Spinal cord (tissue), 10 donors: ENCODE measurements around the gene CBX8. TPM values are rescaled to one million over a fixed set of nuclear protein-coding genes. Genes with fewer than 3 reads are reported as not detected.

Source experiments
- DNase-seq, 6 donors: peaks; one replicate each; pipeline versions ENCODE4 v3.0.0 to v3.0.0-alpha.2; 2013 to 2015; ENCODE audit warnings: low spot score in 6 of 6, low read depth in 4 of 6
- H3K27ac ChIP-seq: one replicate; pipeline ENCODE4 v1.5.1; 2013; ENCODE audit warnings: low read depth, low read length, control low read depth
- H3K27me3 ChIP-seq: one replicate; pipeline ENCODE4 v1.6.1; 2013; ENCODE audit warnings: low read length; ENCODE audit not compliant: control insufficient read depth, insufficient read depth
- H3K36me3 ChIP-seq: one replicate; pipeline ENCODE4 v1.6.1; 2013; ENCODE audit warnings: low read length; ENCODE audit not compliant: control insufficient read depth, insufficient read depth
- H3K4me1 ChIP-seq: one replicate; pipeline ENCODE4 v1.6.1; 2013; ENCODE audit warnings: low read length; ENCODE audit not compliant: control insufficient read depth, insufficient read depth
- H3K4me3 ChIP-seq: one replicate; pipeline ENCODE4 v1.5.1; 2013; ENCODE audit warnings: low read depth, low read length, control low read depth
- H3K9me3 ChIP-seq: one replicate; pipeline ENCODE4 v1.6.1; 2013; ENCODE audit warnings: low read length; ENCODE audit not compliant: control insufficient read depth, insufficient read depth
- WGBS: methylation state at CpG from one replicate; pipeline ENCODE4 v1.1.5; 2013; ENCODE audit warnings: missing lambda C conversion rate; ENCODE audit not compliant: insufficient coverage; 5-methylcytosine and 5-hydroxymethylcytosine counted together
- polyA plus RNA-seq, 2 donors: library from polyadenylated mRNA; unstranded; fragments of 120-200 nt; gene quantifications; one replicate each; pipeline ENCODE4 v1.2.1, GENCODE V29; 2013; ENCODE audit not compliant: insufficient read length in 2 of 2
- total RNA-seq, 2 donors: library from RNA; depleted of rRNA in 1 of 2; stranded (reverse); fragments of 120-200 nt in 1 of 2; fragments of >200 nt in 1 of 2; gene quantifications; one replicate each; pipeline versions ENCODE4 v1.2.3 to v1.2.4, GENCODE V29; 2013 to 2014
- donor health status: healthy.

CBX8 gene
- total and polyA plus RNA-seq, 4 donors: 3.6 to 14.4 (median 11.5) TPM

DNA sequence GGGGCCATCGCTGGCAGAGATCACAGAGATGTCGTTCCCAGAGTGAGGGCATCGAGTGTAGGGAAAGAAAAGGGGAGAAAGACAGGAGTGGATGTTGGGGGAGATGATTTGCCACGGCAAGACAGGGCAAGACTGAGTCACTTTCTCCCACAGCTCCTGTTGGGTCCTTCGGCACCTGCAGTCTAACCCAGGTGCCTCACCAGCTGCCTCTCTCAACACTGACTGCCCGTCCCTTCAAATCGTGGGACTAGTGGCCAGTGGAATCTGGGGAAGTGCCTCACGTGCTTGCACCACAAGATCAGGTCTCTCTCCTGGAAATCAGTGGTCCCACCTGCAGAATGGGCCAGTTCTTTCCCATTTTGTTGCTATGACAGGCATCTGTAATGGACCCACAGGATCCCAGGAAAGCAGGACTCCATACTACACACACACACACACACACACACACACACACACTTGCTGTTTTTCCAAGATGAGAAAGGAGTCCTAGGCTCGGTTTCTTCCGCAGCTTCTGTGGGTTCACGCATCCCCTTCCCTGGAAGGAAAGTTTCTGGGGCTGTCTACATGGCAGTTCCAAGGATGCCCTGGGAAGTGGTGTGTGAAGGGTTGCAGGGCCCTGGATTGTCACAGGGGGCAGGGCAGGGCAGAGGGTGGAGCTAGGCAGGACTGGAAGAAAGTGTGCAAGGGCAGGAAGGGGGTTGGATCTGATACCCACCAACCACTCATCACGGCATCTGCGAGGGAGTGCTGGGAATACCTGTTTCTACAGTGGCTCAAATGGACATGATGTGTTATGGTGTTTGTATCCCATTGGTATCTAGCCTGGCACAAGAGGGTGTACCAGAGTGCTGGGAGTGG is 10.2 kb upstream of the CBX8 start:
- WGBS: 26% methylated on average over 10 of the region's 13 CpGs
- Histone ChIP-seq H3K4me3 (no peak overlapping the region), H3K36me3 (no peaks in the 10 kb centered on the region), H3K27me3 (peaks cover 95% of the 10 kb centered on the region), H3K9me3 (no peaks in the 10 kb centered on the region), H3K4me1 (peaks cover 52% of the 10 kb centered on the region), H3K27ac (no peak overlapping the region)
- no peak for DNase-seq

DNA sequence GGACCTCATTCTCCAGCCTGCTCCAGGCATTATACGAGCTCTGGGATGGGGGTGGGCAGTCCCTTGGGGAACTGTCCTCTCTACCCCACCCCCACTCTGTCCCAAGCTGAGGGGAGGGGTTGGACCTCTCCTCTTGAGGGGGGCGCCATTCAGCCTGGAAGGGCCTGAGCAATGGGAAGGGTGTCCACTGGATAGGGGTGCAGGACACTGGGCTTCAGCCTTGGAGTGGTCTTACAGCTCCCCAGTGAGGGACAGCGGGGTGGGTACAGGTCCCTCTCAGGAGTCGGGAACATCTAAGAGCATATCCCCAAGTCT is 9.5 kb upstream of the CBX8 start:
- Histone ChIP-seq H3K27me3 (peaks cover 95% of the 10 kb centered on the region), H3K4me1 (peaks cover 46% of the 10 kb centered on the region), H3K9me3 (no peaks in the 10 kb centered on the region), H3K4me3 (no peak overlapping the region), H3K27ac (no peak overlapping the region), H3K36me3 (no peaks in the 10 kb centered on the region)
- WGBS: 27% methylated on average over 3 of the region's 4 CpGs
- DNase-seq: no peak

DNA sequence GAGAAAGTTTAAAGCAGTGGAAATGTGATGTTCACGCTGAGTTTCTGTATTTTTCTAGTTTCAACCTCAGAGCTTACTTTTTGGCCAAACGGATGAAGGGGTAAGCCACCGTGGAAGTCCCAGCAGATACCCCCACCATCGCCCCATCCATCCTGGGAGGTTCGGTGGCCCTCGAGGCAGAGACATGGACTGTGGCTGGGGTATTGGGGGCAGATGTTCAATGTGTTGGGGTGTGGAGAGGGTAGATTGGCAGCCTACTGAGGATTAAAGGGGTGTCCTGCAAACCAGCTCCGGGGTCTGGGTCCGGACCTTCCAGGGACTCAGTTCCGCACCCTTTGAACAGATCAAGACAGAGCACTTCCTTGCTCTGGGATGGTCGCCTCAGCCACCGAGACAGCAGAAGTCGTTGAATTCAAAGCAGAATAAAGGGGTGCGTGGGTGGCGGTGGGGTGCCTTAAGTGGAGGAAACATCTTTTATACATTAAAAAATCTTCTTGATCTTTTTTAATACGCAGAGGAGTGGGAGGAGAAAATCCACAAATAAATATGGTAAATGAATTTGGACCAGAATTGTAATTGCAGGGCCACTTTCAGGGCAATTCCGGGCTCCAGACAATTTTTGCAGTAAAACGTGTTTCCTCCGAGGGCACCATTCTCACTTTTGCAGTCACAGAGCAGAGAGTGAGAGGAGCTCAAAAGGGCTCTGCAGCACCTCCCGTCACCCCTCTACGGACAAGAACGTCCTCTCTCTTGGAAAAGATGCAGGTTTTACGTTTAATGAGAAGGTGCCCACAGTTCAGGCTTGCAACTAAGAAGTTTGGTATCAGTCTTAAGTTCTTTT is 8.2 kb upstream of the CBX8 start:
- no peak overlapping the region for H3K27ac ChIP-seq
- H3K9me3 ChIP-seq: no peaks in the 10 kb centered on the region
- 4% methylated on average over 8 of the region's 22 CpGs for WGBS
- no peak for DNase-seq
- peaks cover 98% of the 10 kb centered on the region for H3K27me3 ChIP-seq
- H3K4me1 ChIP-seq: peaks cover 48% of the 10 kb centered on the region
- no peaks in the 10 kb centered on the region for H3K36me3 ChIP-seq
- H3K4me3 ChIP-seq: no peak overlapping the region

DNA sequence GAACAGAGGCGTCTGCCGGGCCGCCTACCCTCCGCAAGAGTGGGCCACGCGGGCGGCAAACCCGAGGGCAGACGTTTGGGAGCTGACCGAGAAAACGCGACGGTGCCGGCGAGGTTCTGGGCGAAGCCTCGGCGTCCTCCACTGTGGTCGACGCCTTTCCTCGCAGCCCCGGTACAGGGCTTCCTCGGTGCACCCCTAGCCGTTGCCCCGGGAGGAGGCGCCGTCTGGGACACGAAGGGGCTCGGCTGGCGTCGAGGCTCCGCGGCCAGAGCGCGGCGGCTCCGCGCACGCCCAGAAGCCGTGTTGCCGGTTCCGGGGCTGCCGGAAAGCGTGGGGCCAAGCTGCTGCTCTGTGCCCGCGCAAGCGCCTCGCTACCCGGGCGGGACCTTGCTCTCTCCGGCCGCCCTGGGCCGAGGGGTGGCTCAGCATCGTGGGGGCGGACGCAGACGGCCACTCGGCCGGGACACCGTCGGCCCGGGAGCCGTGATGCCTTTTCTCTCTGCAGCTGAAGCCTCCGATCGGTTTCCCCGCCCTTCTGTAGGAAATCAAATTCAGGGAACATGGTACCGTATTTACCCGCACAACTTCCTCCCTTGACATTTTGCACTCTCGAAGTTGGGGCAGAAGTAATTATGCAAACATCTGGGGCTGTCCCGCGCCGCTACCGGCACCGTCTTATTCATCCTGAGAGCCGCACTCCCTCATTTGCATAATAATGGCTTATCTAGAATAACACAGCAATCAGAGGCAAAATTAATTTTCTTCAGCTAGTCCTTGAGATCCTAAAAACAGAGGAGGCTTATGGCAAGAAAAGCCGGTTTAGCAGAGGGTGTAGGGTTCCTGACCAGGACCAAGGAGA is 7.3 kb upstream of the CBX8 start:
- peaks cover 50% of the 10 kb centered on the region for H3K4me1 ChIP-seq
- no peaks in the 10 kb centered on the region for H3K36me3 ChIP-seq
- no peak overlapping the region for H3K27ac ChIP-seq
- under 1% methylated on average over 74 of the region's 76 CpGs for WGBS
- no peak overlapping the region for H3K4me3 ChIP-seq
- DNase-seq: peak in 2 of 6 donors; percentile 53 to 70
- no peaks in the 10 kb centered on the region for H3K9me3 ChIP-seq
- H3K27me3 ChIP-seq: peaks cover 100% of the 10 kb centered on the region

DNA sequence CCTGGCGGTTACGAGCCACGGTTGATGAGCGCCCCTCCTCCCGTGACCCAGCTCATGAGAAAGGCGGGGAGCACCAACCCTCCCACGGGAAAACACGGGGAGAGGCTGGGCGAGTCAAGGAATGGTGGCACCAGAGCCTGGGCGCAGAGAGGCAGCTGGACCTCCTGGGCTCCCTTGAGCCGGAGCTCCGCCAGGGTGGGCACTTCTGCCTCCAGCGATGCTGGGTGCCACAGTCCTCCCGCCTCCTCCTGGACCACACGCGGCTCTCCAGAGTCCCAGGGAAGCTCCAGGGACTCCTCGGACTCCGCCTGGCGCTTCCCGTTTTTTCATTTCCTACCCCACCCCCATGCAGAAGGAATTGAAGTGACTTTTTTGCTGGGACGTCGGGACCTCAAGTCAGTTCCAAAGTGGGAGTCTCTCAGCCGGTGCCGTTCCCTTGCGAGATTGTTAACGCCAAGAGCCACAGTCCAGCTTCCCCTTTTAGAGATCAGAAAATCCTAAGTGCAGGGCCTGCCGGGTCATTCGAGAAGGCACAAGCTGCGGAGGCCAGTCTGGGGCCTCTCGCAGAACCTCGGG is 6.6 kb upstream of the CBX8 start:
- Histone ChIP-seq H3K27me3 (peaks cover 100% of the 10 kb centered on the region), H3K4me1 (peaks cover 52% of the 10 kb centered on the region), H3K4me3 (no peak overlapping the region), H3K27ac (no peak overlapping the region), H3K36me3 (no peaks in the 10 kb centered on the region), H3K9me3 (no peaks in the 10 kb centered on the region)
- no peak for DNase-seq
- WGBS: 6% methylated on average over 31 of the region's 31 CpGs

DNA sequence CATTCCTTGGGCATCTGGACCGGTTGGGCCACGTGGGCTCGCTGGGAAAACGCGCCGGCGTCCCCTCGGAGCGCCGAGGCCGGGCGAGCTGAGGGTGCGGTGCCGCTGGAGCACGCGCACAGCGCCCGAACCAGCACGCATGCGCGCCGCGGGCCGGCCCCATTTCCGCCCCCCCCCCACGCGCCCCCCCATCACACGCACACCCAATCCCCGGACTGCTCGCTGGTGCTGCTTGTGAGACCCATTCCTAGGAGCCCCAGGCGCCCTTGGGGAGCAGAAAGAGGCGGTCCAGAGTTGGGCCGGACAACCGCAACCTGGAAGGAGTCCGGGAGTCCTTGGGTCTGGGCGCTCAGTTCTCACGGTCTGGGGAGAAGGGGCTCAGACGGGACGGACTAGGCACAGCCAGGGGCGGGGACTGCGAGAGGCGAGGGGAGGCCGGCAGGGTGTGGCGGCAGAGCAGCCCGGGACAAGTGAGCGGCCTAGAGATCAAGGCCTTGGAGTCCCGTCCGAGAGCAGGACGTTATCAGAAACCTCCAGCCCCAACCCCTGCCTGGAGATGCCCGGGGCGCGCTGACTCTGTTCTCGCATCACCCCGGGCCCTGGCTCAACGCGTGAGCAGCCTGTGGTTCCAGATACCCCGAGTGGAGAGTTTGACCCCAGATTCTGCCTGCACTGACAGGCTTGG is 6.0 kb upstream of the CBX8 start:
- Histone ChIP-seq H3K4me1 (peaks cover 58% of the 10 kb centered on the region), H3K4me3 (no peak overlapping the region), H3K27ac (no peak overlapping the region), H3K9me3 (no peaks in the 10 kb centered on the region), H3K27me3 (peaks cover 100% of the 10 kb centered on the region), H3K36me3 (no peaks in the 10 kb centered on the region)
- peak in 2 of 6 donors; percentile 53 to 56 for DNase-seq
- 2% methylated on average over 44 of the region's 57 CpGs for WGBS

DNA sequence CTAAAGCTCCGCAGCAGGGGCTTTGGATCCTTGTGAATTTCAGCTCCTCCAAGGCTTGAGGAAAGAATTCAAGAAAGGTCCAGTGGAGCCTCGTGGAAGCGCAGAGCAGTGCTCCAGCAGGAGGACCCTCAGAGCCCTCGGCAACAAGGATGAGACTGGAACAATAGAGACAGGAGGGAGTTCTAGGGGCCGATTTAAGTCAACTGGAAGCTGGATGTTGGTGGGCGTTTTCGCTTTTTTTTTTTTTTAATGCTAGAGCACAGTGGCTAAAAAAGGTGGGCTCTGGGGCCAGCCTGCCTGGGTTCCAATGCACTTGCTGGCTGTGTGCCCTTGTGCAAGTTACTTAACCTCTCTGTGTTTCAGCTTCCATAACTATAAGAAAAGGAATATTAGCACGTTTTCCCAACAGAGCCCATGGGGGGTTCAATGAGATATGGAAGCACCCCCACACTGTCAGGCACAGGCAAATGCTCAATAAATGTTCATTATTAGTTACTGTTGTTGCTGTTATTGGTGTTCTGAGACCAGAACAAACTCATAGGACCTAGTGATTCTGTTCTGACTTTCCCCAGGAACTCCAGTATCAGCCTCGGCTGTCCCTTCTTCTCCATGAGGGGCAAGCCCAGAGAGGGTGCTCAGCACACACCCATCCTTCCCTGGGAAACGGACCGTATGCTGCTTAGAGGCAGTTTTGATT is 5.3 kb upstream of the CBX8 start:
- peaks cover 60% of the 10 kb centered on the region for H3K4me1 ChIP-seq
- H3K27ac ChIP-seq: no peak overlapping the region
- H3K4me3 ChIP-seq: no peak overlapping the region
- H3K27me3 ChIP-seq: peaks cover 96% of the 10 kb centered on the region
- WGBS: 3% methylated on average over 8 of the region's 11 CpGs
- H3K9me3 ChIP-seq: no peaks in the 10 kb centered on the region
- no peaks in the 10 kb centered on the region for H3K36me3 ChIP-seq
- peak in 1 of 6 donors; percentile 4 for DNase-seq

DNA sequence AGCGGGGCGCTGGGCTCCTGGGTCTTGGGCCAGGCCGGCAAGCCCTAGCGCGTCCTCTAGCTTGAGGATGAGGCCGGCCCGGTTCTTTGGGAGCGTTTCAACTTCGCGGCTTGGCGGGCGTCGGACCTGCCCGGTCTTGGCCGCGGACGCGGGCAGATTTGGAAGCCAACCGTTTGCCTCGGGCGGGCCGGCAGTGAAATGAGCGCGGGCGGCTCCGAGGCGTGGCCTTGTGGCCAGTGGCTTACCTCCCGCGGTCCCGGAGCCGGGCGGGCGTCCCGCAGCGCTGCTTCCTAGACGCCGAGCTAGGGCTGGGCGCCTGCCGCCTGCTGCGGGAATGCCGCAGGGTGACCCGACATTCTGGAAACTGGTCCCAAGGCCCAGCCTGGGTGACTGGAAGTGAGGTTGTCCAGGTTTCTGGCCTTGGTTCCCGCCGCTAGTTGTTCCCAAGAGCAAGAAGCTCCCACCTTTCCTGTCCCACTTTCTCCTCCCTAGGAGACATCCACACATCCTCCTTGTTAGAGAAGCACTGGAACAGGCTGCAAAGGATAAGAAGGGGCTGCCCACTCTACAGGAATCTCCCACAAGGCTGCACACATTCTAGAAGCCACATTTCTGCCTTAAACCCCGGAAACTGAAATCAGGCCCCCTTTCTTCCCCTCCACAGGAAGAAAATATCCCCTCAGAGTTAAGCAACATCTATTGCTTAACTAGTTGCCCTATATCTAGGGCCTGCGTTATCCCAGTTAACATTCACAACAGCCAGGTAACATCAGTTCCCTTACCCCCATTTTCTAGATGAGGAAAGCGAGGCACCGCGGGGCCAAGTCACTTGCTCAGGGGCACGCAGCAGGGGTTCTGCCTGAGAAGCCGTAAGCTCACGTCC is 4.5 kb upstream of the CBX8 start:
- peaks cover 61% of the 10 kb centered on the region for H3K4me1 ChIP-seq
- 3% methylated on average over 51 of the region's 52 CpGs for WGBS

More for the DNA sequence above, 4.5 kb upstream of the CBX8 start:
- DNase-seq: peak in 2 of 6 donors; percentile 9 to 34
- H3K4me3 ChIP-seq: peak overlapping the region; percentile 9
- peaks cover 88% of the 10 kb centered on the region for H3K27me3 ChIP-seq
- no peaks in the 10 kb centered on the region for H3K9me3 ChIP-seq
- no peaks in the 10 kb centered on the region for H3K36me3 ChIP-seq
- no peak overlapping the region for H3K27ac ChIP-seq
